HepG2 (cell line): ENCODE measurements around the gene TMEM223. TPM values are rescaled to one million over a fixed set of nuclear protein-coding genes. Genes with fewer than 3 reads are reported as not detected.

ENCODE experiments used
- ARID5B ChIP-seq: IDR thresholded peaks from 2 replicates; pipeline ENCODE4 v1.4.0; 2020; ENCODE audit warnings: mild to moderate bottlenecking, missing genetic modification reagents
- HDAC2 ChIP-seq: sonication (generic); formaldehyde crosslinking; IDR thresholded peaks from 2 replicates; pipeline ENCODE4 v1.4.0; 2020; ENCODE audit warnings: missing genetic modification reagents
- ISL2 ChIP-seq: sonication (generic); formaldehyde crosslinking; IDR thresholded peaks from 2 replicates; pipeline ENCODE4 v1.5.0; 2020; ENCODE audit warnings: missing genetic modification reagents
- PHF20 ChIP-seq: sonication (generic); formaldehyde crosslinking; IDR thresholded peaks from 2 replicates; pipeline ENCODE4 v1.5.0; 2020; ENCODE audit warnings: mild to moderate bottlenecking, missing genetic modification reagents
- PHF8 ChIP-seq: sonication (generic); formaldehyde crosslinking; IDR thresholded peaks from 2 replicates; pipeline ENCODE4 v1.5.0; 2020; ENCODE audit warnings: missing genetic modification reagents
- POLR2AphosphoS5 ChIP-seq: IDR thresholded peaks from 2 replicates; pipeline ENCODE4 v1.6.1; 2012; ENCODE audit warnings: low read depth, low read length
- PRMT3 ChIP-seq: sonication (generic); formaldehyde crosslinking; IDR thresholded peaks from 2 replicates; pipeline ENCODE4 v1.8.1; 2022; ENCODE audit warnings: low read depth, mild to moderate bottlenecking, moderate library complexity, missing genetic modification reagents, borderline replicate concordance
- RFXAP ChIP-seq: sonication (generic); formaldehyde crosslinking; IDR thresholded peaks from 2 replicates; pipeline ENCODE4 v1.4.0; 2020; ENCODE audit warnings: missing genetic modification reagents, borderline replicate concordance
- SALL1 ChIP-seq: sonication (generic); formaldehyde crosslinking; IDR thresholded peaks from 2 replicates; pipeline ENCODE4 v1.8.0; 2022; ENCODE audit warnings: mild to moderate bottlenecking, missing genetic modification reagents
- SP5 ChIP-seq: IDR thresholded peaks from 2 replicates; pipeline ENCODE4 v1.6.1; 2016; ENCODE audit warnings: low read depth, borderline replicate concordance
- XRCC5 ChIP-seq: fragments of 200-400 bp; formaldehyde crosslinking; optimal IDR thresholded peaks from 2 replicates; pipeline ENCODE3; 2017; ENCODE audit warnings: mild to moderate bottlenecking, low read length
- ZBTB7B ChIP-seq: sonication (generic); formaldehyde crosslinking; IDR thresholded peaks from 2 replicates; pipeline ENCODE4 v1.4.0; 2020; ENCODE audit warnings: missing genetic modification reagents
- ZNF546 ChIP-seq: sonication (generic); formaldehyde crosslinking; conservative IDR thresholded peaks from 2 replicates; pipeline ENCODE4 v1.8.1; 2023; ENCODE audit warnings: mild to moderate bottlenecking, missing genetic modification reagents
- ZNF562 ChIP-seq: sonication (generic); formaldehyde crosslinking; IDR thresholded peaks from 2 replicates; pipeline ENCODE4 v1.8.0; 2022; ENCODE audit warnings: missing genetic modification reagents, borderline replicate concordance
- ZNF709 ChIP-seq: sonication (generic); formaldehyde crosslinking; IDR thresholded peaks from 2 replicates; pipeline ENCODE4 v1.5.0; 2020; ENCODE audit warnings: mild to moderate bottlenecking, missing genetic modification reagents
- ZNF83 ChIP-seq: sonication (generic); formaldehyde crosslinking; IDR thresholded peaks from 2 replicates; pipeline ENCODE4 v1.4.0; 2020; ENCODE audit warnings: missing genetic modification reagents, mild to moderate bottlenecking, borderline replicate concordance
- polyA plus RNA-seq, 8 experiments: library from polyadenylated mRNA; depleted of rRNA in 3 of 8; stranded (reverse) in 7 of 8; unstranded in 1 of 8; fragments of >200 nt; fragmentation: Illumina TruSeq in 4 of 8; extraction: Trizol in 4 of 8; gene quantifications; 2 replicates each; pipeline versions ENCODE4 v1.2.1 to v1.2.3, GENCODE V29; 2011 to 2016; ENCODE audit warnings: low read depth in 4 of 8, missing spikeins in 1 of 8, mixed read lengths in 1 of 8; ENCODE audit not compliant: insufficient read depth in 1 of 8
- total RNA-seq, 5 experiments: library from RNA; depleted of rRNA; stranded (reverse); fragments of >200 nt; fragmentation: Illumina TruSeq; extraction: Trizol; gene quantifications; 2 replicates each; pipeline ENCODE4 v1.2.3, GENCODE V29; 2016; ENCODE audit warnings: low read depth in 1 of 5
- TF ChIP-seq, protein P1 (sequence below): sonication (generic); formaldehyde crosslinking; IDR thresholded peaks from 2 replicates; pipeline ENCODE4 v1.4.0; 2020; ENCODE audit warnings: mild to moderate bottlenecking, missing genetic modification reagents
- TF ChIP-seq, protein P2 (sequence below): sonication (generic); formaldehyde crosslinking; IDR thresholded peaks from 2 replicates; pipeline ENCODE4 v1.4.0; 2020; ENCODE audit warnings: missing genetic modification reagents
- TF ChIP-seq, protein P3 (sequence below): sonication (generic); formaldehyde crosslinking; IDR thresholded peaks from 2 replicates; pipeline ENCODE4 v1.4.0; 2020; ENCODE audit warnings: missing genetic modification reagents, borderline replicate concordance
- TF ChIP-seq, protein P4 (sequence below): IDR thresholded peaks from 2 replicates; pipeline ENCODE4 v1.6.1; 2016; ENCODE audit warnings: low read depth, borderline replicate concordance

TMEM223 gene
- total and polyA plus RNA-seq, 2 of the 13 experiments (the other 11 are each of a cell fraction or from before 2014, with no cell fraction given) = 19.5 to 24.9 TPM

DNA sequence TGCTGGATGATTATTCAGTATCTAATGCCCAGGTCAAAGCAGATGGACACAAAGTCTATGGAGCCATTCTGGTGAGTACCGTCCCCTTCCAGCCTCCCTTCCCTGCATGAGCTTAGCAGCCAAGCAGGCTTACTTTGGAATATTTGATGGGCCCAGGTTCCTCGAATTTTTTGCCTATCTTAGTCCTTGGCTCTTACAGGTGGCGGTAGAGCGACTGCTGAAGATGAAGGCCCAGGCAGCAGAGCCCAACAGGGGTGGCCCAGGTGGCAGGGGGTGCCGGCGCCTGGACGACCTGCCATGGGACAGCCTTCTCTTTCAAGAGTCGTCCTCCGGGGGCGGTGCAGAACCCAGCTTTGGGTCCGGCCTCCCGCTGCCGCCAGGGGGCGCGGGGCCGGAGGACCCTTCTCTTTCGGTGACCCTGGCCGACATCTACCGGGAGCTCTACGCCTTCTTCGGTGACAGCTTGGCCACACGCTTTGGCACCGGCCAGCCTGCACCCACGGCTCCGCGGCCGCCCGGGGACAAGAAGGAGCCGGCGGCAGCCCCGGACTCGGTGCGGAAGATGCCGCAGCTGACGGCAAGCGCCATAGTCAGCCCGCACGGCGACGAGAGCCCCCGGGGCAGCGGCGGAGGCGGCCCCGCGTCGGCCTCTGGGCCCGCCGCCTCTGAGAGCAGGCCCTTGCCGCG, 5.3 kb downstream of the TMEM223 start (continued):
- TF ChIP-seq, protein P1, sequence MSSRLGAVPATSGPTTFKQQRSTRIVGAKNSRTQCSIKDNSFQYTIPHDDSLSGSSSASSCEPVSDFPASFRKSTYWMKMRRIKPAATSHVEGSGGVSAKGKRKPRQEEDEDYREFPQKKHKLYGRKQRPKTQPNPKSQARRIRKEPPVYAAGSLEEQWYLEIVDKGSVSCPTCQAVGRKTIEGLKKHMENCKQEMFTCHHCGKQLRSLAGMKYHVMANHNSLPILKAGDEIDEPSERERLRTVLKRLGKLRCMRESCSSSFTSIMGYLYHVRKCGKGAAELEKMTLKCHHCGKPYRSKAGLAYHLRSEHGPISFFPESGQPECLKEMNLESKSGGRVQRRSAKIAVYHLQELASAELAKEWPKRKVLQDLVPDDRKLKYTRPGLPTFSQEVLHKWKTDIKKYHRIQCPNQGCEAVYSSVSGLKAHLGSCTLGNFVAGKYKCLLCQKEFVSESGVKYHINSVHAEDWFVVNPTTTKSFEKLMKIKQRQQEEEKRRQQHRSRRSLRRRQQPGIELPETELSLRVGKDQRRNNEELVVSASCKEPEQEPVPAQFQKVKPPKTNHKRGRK (CRISPR knock-in tag) = no peak
- TF ChIP-seq ARID5B = 0 out of 2 replicates have a peak, but pooled peaks have one; percentile 19
- TF ChIP-seq HDAC2 = peak; percentile 54; the same call in 1 of the 2 replicates
- TF ChIP-seq SALL1 = peak; percentile 16; the same call in 1 of the 2 replicates
- 0 out of 2 replicates have a peak, but pooled peaks have one; percentile 29 for TF ChIP-seq RFXAP (CRISPR knock-in tag)
- TF ChIP-seq PHF20 (CRISPR knock-in tag) = no peak; the same call in 1 of the 2 replicates
- no peak for TF ChIP-seq PRMT3
- TF ChIP-seq POLR2AphosphoS5 = no peak
- TF ChIP-seq, protein P2, sequence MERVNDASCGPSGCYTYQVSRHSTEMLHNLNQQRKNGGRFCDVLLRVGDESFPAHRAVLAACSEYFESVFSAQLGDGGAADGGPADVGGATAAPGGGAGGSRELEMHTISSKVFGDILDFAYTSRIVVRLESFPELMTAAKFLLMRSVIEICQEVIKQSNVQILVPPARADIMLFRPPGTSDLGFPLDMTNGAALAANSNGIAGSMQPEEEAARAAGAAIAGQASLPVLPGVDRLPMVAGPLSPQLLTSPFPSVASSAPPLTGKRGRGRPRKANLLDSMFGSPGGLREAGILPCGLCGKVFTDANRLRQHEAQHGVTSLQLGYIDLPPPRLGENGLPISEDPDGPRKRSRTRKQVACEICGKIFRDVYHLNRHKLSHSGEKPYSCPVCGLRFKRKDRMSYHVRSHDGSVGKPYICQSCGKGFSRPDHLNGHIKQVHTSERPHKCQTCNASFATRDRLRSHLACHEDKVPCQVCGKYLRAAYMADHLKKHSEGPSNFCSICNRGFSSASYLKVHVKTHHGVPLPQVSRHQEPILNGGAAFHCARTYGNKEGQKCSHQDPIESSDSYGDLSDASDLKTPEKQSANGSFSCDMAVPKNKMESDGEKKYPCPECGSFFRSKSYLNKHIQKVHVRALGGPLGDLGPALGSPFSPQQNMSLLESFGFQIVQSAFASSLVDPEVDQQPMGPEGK (CRISPR knock-in tag) = peak; percentile 34; the same call in 1 of the 2 replicates
- TF ChIP-seq, protein P3, sequence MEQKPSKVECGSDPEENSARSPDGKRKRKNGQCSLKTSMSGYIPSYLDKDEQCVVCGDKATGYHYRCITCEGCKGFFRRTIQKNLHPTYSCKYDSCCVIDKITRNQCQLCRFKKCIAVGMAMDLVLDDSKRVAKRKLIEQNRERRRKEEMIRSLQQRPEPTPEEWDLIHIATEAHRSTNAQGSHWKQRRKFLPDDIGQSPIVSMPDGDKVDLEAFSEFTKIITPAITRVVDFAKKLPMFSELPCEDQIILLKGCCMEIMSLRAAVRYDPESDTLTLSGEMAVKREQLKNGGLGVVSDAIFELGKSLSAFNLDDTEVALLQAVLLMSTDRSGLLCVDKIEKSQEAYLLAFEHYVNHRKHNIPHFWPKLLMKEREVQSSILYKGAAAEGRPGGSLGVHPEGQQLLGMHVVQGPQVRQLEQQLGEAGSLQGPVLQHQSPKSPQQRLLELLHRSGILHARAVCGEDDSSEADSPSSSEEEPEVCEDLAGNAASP (CRISPR knock-in tag) = peak; percentile 67; the same call in 1 of the 2 replicates
- TF ChIP-seq XRCC5 = peak; percentile 87
- TF ChIP-seq, protein P4, sequence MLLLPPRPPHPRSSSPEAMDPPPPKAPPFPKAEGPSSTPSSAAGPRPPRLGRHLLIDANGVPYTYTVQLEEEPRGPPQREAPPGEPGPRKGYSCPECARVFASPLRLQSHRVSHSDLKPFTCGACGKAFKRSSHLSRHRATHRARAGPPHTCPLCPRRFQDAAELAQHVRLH (CRISPR knock-in tag) = 0 out of 2 replicates have a peak, but pooled peaks have one; percentile 38
- peak; percentile 9; the same call in 1 of the 2 replicates for TF ChIP-seq ZNF546 (CRISPR knock-in tag)
- 0 out of 2 replicates have a peak, but pooled peaks have one; percentile 63 for TF ChIP-seq ZNF709 (CRISPR knock-in tag)
- peak; percentile 21; the same call in 1 of the 2 replicates for TF ChIP-seq SP5
- TF ChIP-seq PHF8 = no peak
- 0 out of 2 replicates have a peak, but pooled peaks have one; percentile 57 for TF ChIP-seq ZBTB7B (CRISPR knock-in tag)
- no peak for TF ChIP-seq ZNF562 (CRISPR knock-in tag)
- 0 out of 2 replicates have a peak, but pooled peaks have one; percentile 29 for TF ChIP-seq ISL2 (CRISPR knock-in tag)
- no peak for TF ChIP-seq ZNF83 (CRISPR knock-in tag)
